NCI-H446 (cell line): ENCODE measurements around the gene AP4E1.
"Not testable (repeated sequence)": the region's sequence is repeated elsewhere in the genome, so short reads cannot be mapped to it uniquely, and the experiment has no call there.

Experiments
- DNase-seq, 2 experiments: peaks; one replicate each; lab custom pipeline; 2025; lab: John Stamatoyannopoulos, UW

Gene AP4E1

GRCh38 chr15:50945725-50946124 is 37.2 kb downstream of the AP4E1 start:
- DNase-seq, result peak in 1 of 2 experiments; percentile 1

GRCh38 chr15:50950745-50951144 is 42.3 kb downstream of the AP4E1 start:
- not testable (repeated sequence) for DNase-seq

- DNase-seq, result no peak
These were observed 44.8 kb downstream of the AP4E1 start for GRCh38 chr15:50953302-50953701.

DNA sequence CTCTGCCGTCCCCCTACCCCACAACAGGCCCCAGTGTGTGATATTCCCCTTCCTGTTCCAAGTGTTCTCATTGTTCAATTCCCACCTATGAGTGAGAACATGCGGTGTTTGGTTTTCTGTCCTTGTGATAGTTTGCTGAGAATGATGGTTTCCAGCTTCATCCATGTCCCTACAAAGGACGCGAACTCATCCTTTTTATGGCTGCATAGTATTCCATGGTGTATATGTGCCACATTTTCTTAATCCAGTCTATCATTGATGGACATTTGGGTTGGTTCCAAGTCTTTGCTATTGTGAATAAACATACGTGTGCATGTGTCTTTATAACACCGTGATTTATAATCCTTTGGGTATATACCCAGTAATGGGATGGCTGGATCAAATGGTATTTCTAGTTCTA is 46.4 kb downstream of the AP4E1 start:
- not testable (repeated sequence) for DNase-seq

GRCh38 chr15:50959717-50960116 is 51.2 kb downstream of the AP4E1 start:
- DNase-seq, result no peak

- no peak for DNase-seq
These were observed 55.6 kb downstream of the AP4E1 start for GRCh38 chr15:50964075-50964474.

DNA sequence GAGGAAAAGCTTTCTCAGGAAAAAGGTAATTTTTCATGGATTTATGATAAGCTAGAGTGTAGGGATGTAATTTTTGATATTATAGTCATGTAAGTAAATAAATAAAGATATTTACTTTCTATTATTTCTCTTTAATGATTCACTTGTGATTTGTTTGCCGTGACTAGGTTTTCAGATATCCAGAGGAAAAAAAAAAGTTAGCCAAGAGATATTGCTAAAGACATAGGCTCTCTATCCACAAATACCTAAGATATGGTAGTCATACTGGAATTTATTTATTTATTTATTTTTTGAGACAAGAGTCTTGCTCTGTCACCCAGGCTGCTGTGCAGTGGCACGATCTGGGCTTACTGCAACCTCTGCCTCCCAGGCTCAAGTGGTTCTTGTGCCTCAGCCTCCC is 59.9 kb downstream of the AP4E1 start:
- DNase-seq, result no peak

- no peak for DNase-seq
These were observed 62.0 kb downstream of the AP4E1 start for GRCh38 chr15:50970524-50970923.

- DNase-seq, result no peak
These were observed 62.6 kb downstream of the AP4E1 start for GRCh38 chr15:50971115-50971514.

DNA sequence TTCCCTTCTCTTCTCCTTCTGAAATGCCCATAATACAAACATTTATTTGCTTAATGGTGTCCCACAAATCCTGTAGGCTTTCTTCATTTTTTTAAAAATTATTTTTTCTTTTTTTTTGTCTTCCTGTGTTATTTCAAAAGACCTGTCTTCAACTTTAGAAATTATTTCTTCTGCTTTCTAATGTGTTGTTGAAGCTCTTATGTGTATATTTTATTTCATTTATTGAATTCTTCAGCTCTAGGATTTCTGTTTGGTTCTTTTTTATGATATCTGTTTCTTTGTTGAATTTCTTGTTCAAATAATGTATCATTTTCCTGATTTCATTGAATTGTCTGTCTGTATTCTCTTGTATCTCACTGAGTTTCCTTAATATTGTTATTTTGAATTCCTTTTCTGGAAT is 63.1 kb downstream of the AP4E1 start:
- no peak for DNase-seq

DNA sequence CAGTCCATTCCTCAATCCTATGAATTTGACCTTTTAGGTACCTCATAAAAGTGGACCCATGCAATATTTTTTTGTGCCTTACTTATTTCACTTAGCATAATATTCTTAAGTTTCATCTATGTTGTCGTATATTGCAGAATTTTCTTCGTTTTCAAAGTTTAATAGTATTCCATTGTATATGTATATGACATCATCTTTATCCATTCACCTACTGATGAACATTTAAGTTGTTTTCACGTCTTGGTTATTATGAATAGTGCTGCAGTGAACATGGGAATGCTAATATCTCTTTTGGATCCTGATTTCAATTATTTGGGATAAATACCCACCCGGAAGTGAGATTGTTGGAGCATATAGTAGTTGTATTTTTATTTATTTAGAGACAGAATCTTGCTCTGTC is 65.1 kb downstream of the AP4E1 start:
- DNase-seq, result no peak

GRCh38 chr15:50977162-50977561 is 68.7 kb downstream of the AP4E1 start:
- no peak for DNase-seq

- DNase-seq, result no peak
These were observed 70.1 kb downstream of the AP4E1 start for GRCh38 chr15:50978580-50978979.

DNA sequence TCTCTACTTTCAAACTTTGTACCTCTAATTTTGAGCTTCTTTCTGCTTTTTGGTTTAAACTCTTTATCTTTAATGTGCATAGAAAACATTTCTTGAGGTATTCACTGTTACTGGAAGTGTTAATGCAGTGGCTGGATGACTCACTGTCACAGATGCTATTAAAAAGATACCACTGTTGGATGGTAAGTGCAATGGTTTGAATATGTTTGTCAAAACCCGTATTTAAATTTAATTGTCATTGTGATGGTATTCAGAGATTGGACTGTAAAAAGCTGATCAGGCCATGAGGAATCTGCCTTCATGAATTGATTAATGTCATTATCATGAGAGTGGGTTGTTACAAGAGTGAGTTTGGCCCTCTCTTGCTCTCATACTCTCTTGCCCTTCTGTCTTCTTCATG is 70.6 kb downstream of the AP4E1 start:
- no peak for DNase-seq

GRCh38 chr15:50993598-50993997 is 85.1 kb downstream of the AP4E1 start:
- no peak for DNase-seq

DNA sequence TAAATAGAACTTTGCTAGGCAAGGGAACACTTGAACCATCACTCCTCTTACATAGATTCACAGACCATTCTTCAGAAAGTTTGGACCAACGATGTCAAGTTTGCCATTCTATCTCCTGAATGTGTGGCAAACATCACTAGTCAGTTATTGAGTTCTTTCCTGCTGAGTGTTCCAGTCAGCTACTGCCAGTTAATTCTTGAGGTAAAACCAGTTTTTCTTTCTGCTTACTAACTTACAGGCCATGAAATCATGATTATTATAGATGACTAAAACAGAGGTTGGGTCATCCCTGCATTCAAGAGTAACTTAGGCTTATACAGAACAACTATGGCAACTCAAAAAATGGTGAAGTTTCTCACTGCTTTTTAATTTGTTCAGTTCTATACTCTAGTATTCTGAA is 88.2 kb downstream of the AP4E1 start:
- DNase-seq, result no peak

GRCh38 chr15:50997371-50998051 is 89.0 kb downstream of the AP4E1 start:
- DNase-seq, result no peak

- no peak for DNase-seq
These were observed 95.6 kb downstream of the AP4E1 start for GRCh38 chr15:51004103-51004551.

GRCh38 chr15:51006336-51006985 is 98.0 kb downstream of the AP4E1 start:
- DNase-seq, result no peak

DNA sequence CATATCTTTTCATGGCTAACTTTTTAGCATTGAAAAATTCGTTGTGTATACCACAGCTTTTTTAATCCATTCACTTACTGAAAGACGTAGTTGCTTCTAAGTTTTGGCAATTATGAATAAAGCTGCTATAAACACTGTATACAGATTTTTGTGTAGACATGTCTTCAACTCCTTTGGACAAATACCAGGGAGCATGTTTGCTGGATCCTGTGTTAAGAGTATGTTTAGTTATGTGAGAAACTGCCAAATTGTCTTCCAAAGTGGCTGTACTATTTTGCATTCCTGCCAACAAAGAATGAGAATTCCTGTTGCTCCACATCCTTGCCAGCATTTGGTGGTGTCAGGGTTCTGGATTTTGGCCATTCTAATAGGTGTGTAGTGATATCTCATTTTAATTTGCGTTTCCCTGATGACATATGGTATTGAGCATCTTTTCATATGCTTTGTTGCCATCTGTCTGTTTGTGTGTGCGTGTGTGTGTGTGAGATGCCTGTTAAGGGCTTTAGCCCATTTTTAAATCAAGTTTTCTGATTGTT is 98.7 kb downstream of the AP4E1 start:
- peak in 1 of 2 experiments; percentile 51 for DNase-seq

- peak in 1 of 2 experiments; percentile 22 for DNase-seq
These were observed 102.7 kb downstream of the AP4E1 start for GRCh38 chr15:51011212-51011611.

DNA sequence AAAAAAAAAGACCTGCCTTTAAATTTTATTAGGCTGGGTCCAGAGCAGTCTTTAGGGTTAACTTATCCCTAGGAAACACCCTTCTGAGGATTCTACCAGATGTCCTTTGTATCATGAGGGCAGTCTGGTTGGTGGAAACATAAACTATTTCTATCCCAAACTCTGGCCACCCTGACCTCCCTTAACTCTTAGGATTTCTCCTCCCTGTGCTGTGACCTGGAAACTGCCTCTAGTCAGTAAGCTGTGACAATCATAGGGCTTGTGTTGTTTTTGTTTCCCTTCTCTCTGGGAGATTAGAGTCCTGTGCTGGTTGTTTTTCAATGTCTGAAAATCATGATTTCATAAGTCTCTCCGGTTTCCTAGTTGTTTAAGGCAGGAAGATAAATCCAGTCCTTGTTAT is 108.1 kb downstream of the AP4E1 start:
- no peak for DNase-seq

DNA sequence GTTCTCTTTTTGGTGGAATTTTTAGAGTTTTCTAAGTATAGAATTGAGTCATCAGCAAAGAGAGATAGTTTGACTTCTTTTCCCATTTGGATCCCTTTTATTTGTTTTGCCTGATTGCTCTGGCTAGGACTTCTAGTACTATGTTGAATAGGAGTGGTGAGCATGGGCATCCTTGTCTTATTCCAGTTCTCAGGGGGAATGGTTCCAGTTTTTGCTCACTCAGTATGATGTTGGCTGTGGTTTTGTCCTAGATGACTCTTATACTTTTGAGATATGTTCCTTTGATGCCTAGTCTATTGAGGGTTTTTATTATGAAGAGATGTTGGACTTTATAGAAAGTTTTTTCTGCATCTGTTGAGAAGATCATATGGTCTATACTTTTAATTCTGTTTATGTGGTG is 113.7 kb downstream of the AP4E1 start:
- DNase-seq, result peak in 1 of 2 experiments; percentile 10
